Putamen (tissue), 1 donor: Measurements from ENCODE around the gene GPN1.
"Not testable (repeated sequence)": the region's sequence is repeated elsewhere in the genome, so short reads cannot be mapped to it uniquely, and the experiment has no call there.

Experiments
- DNase-seq: peaks from one replicate; pipeline ENCODE4 v3.0.0-alpha.2; 2016; ENCODE audit warnings: low spot score

The GPN1 gene

DNA sequence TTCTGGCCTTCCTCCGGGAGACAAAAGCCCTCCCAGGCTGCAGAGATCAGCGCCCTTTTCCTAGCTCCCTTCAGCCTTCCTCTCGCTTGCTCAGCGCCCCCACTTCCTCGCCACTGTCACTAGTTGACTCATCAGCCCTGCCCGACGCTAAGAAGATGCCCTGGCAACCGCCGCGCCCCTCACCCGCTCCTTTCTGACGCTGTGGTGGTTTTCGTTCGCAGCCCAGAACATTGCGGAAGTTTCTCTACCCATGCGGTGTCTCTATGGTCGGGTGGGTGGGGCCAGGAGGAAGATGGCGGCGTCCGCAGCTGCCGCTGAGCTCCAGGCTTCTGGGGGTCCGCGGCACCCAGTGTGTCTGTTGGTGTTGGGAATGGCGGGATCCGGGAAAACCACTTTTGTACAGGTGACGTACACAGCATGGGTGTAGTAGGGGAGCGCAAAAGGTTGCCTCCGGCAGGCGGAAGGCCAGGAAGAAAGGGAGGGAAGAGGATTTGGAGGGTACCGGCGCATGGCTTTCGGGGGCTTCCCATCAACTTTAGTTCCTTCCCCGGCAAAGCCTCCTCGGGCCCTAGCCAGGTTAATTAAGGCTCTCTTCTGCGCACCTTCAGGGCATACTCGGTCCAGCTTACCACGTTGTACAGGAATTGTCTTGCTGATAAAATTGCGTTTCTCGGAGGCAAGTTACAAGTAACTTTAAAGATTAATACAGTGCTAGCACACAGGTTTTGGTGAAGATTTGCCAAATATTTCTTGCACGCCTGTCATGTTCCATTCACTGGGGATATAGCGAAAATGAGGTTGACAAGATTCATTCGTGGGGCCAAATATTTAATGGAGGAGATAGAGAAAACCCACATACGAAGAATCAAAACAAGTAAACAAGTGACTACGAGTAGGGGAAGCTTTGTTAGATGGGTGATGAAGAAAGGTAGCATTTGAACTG is at the start of gene GPN1, which contains the start of gene CCDC121:
TSS of gene GPN1 (plus strand) at position 284 of the 943 bp plus-strand sequence. CDS start at position 293, 9 bp downstream.
TSS of gene CCDC121 (minus strand) at position 246 of the 943 bp plus-strand sequence. CDS start 1,213 bp downstream, outside the sequence.
- DNase-seq: peak; percentile 90

DNA sequence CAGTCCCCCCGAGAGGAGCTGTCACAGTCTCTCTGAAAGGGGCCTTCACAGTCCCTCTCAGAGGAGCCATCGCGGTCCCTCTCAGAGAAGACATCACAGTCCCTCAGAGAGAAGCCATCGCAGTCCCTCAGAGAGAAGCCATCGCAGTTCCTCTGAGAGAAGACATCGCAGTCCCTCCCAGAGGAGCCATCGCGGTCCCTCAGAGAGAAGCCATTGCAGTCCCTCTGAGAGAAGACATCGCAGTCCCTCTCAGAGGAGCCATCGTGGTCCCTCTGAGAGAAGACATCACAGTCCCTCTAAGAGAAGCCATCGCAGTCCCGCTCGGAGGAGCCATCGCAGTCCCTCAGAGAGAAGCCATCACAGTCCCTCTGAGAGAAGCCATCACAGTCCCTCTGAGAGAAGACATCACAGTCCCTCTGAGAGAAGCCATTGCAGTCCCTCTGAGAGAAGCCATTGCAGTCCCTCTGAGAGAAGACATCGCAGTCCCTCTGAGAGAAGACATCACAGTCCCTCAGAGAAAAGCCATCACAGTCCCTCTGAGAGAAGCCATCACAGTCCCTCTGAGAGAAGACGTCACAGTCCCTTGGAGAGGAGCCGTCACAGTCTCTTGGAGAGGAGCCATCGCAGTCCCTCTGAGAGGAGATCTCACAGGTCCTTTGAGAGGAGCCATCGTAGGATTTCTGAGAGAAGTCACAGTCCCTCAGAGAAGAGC is 47.3 kb upstream of the GPN1 start:
- DNase-seq: no peak

DNA sequence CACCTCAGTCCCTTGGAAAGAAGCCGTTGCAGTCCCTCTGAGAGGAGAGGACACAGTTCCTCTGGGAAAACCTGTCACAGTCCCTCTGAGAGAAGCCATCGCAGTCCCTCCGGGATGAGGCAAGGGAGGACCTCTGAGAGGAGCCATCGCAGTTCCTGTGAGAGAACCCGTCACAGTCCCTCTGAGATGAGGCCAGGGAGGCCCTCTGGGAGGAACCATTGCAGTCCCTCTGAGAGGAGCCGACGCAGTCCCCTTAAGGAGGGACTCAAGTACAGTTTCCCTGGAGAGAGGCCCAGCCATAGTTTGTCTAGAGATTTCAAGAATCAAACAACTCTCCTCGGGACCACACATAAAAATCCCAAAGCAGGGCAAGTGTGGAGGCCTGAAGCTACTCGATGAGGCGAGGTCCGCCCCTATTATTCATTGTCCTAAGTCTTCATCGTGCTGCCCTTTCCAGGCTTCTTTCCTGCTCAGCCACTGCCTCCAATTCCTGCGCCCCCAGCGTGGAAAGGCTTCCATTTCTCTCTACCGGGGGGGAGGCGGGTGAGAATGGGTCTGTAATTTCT is 46.6 kb upstream of the GPN1 start:
- no peak for DNase-seq

GRCh38 chr2:27582695-27583389 is 46.0 kb upstream of the GPN1 start, which contains the start of gene ZNF512:
Gene ZNF512, plus strand, starts transcription at chr2:27583042. Its CDS starts 71 bp downstream, at chr2:27583113.
- peak; percentile 90 for DNase-seq

- no peak for DNase-seq
Measured at GRCh38 chr2:27583390-27583915, 45.4 kb upstream of the GPN1 start.

DNA sequence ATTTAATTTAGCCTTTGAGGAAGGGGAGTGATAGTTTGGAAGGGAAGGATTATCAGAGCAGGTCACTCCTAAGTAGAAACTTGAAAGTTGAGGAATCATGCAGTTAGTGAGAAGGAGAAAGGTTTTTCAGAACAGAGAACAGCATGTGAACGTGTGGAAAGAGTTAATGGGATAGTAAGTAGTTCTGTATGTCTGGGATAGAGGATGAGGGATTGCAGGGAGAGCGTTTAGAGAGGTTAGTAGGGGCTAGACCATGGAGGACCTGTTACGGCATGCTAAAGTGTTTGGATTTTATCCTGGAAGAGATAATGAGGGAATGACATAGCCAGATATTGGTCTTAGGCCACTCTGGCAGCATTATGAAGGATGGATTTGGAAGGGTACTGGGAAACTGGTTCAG is 44.3 kb upstream of the GPN1 start:
- DNase-seq: no peak

DNA sequence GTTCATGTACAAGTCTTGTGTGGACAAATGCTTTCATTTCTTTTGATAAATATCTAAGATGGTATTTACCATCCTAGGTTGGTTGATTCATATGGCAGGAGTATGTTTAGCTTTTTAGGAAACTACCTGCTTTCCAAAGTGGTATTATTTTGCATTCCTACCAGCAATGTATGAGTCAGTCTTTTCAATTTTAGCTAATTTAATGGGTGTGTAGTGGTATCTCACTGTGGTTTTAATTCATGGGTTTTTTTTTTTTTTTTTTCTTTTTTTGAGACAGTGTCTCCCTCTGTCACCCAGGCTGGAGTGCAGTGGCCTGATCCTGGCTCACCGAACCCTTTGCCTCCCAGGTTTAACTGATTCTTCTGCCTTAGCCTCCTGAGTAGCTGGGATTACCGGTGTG is 41.8 kb upstream of the GPN1 start:
- DNase-seq: no peak

GRCh38 chr2:27588308-27588707 is 40.5 kb upstream of the GPN1 start:
- no peak for DNase-seq

- DNase-seq: no peak
Measured at GRCh38 chr2:27591745-27592144, 37.1 kb upstream of the GPN1 start.

GRCh38 chr2:27593240-27593639 is 35.6 kb upstream of the GPN1 start:
- no peak for DNase-seq

GRCh38 chr2:27594020-27594703 is 34.7 kb upstream of the GPN1 start:
- DNase-seq: not testable (repeated sequence)

DNA sequence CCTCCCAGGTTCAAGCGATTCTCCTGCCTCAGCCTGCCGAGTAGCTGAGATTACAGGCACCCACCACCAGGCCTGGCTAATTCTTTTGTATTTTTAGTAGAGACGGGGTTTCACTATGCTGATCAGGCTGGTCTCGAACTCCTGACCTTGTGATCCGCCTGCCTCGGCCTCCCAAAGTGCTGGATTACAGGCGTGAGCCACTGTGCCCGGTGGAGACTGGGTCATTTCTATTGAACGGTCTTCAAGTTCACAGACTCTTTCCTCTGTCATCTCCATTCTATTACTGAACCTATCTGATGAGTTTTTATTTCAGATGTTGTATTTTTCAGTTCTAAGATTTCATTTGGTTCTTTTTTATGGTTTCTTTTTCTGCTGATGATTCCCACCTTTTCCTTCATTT is 33.4 kb upstream of the GPN1 start:
- DNase-seq: not testable (repeated sequence)

GRCh38 chr2:27596627-27597026 is 32.2 kb upstream of the GPN1 start:
- no peak for DNase-seq

DNA sequence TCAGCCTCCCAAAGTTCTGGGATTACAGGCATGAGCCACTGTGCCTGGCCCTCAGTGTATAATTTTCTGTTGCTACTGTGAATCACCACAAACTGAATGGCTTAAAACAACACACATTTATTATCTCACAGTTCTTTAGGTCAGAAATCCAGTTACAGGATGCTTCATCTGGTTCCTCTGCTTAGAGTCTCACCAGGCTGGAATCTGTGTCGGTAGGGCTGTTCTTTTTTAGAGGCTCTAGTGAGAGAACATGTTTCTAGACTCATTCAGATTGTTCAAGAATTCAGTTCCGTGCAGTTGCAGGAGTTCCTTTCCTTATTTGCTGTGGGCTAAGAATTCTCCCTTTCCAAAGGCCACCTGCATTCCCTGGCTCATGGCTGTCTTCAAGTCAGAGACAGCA is 22.2 kb upstream of the GPN1 start:
- DNase-seq: no peak

DNA sequence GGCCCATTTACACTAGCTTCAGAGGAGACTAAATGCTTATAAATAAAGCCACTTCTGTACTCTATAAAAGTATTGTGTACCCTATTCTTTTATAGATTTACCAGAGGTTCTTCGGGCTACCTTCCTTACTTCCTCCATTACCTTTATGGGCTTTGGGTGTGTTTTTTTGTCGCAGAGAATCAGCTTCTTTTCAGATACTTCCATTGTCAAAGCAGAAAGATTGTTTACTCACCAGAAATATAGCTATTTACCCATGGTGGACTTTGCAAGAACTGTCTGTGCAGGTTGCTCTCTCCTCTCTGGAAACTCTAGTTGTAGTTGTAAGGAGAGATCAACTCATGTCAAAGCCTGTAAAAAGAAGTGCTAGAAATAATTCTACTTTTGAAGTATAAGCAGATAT is 14.9 kb upstream of the GPN1 start:
- no peak for DNase-seq

GRCh38 chr2:27615316-27615715 is 13.5 kb upstream of the GPN1 start:
- no peak for DNase-seq

DNA sequence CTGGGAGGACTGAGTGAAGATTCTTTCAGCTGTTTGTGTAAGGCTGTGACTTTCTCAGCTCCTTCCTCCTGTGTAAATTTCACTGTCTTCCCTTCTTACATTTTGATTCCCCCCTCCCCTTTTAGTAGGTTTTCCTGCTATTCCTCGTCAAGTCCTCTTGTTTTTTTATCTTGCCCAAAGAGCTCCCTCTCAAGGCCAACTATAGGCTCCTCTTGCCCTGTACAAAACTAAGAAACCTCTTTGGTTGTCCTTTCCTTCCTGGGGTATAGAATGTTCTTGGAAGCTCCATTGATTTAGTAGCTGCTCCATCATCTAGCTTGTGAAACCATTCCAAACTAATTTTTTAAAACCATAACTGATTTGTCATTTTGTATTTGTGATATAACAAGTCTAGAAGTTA is 7.3 kb upstream of the GPN1 start:
- DNase-seq: no peak

DNA sequence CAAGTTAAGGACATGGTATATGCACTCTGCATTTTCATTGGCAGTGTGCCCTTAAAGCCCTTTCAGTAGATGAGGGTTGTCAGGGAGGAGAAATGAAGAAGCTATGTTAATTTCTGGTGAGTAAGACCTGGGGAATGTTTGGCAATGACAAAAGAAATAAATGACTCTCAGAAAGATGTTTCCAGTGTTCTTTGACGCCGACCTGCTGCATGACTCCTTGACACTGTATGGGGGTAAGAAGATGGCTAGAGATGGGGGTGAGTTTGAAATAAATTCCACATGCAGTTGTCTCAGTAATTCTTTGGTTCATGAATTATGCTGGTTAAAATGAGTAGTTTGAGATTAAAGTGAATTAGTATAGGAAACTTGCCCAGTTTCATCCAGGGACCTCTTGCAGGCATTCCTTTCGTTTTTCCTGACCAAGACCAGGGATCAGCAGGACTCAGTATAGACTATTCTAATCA is 5.9 kb upstream of the GPN1 start:
- DNase-seq: no peak

DNA sequence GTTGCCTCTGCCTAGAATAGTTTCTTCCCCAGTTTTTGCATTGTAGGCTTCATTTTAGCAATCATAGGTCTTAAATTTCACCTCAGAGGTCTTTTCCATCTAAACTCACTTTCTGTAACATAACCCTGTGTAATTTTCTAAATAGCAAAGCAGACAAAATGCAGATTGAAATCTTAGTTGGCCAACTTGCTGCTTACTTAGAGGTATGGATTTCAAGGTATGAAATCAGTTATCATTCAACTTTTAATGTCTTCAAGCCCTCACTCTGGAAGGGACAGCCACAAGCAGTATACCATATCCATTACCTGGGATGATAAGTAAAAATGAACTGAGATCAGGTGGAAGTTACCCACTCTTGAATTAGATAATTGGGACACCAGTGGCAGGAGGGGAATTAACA is 3.9 kb upstream of the GPN1 start:
- no peak for DNase-seq

GRCh38 chr2:27626323-27626722 is 2.5 kb upstream of the GPN1 start:
- DNase-seq: not testable (repeated sequence)

- DNase-seq: not testable (repeated sequence)
Measured at GRCh38 chr2:27626921-27627320, 1.9 kb upstream of the GPN1 start.
